Stomach (tissue), 4 donors: Measurements from ENCODE around the gene CNKSR1.

ENCODE experiments used
- CTCF ChIP-seq, 7 experiments: fragments of 450-650 bp in 4 of 7; fragments of 200-600 bp in 3 of 7; sonication (generic) in 3 of 7; IDR thresholded peaks; one replicate each; pipeline ENCODE4 v1.5.1; 2016 to 2019; ENCODE audit warnings: antibody characterized with exemption in 7 of 7, control low read depth in 2 of 7, mild to moderate bottlenecking in 1 of 7
- EP300 ChIP-seq: sonication (generic); formaldehyde crosslinking; IDR thresholded peaks from one replicate; pipeline ENCODE4 v1.6.1; 2017; ENCODE audit warnings: antibody characterized with exemption
- POLR2A ChIP-seq, 4 donors: fragments of 450-650 bp; IDR thresholded peaks; one replicate each; pipeline ENCODE4 v1.6.1; 2016; ENCODE audit warnings: antibody characterized with exemption in 4 of 4, control low read depth in 2 of 4, mild to moderate bottlenecking in 1 of 4, moderate library complexity in 1 of 4
- POLR2AphosphoS5 ChIP-seq, 3 donors: sonication (generic); formaldehyde crosslinking; IDR thresholded peaks; one replicate each; pipeline ENCODE4 v1.6.1; 2016; ENCODE audit warnings: antibody characterized with exemption in 3 of 3

GRCh38 chr1:26148887-26149286, 28.4 kb upstream of the CNKSR1 start:
- TF ChIP-seq CTCF (IDR thresholded peaks at IDR 0.05) (no peak), POLR2A (IDR thresholded peaks at IDR 0.05) (no peak), POLR2AphosphoS5 (IDR thresholded peaks at IDR 0.05) (no peak), EP300 (no peak)
